ENCODE measurements around the gene LIPG. TPM values are rescaled to one million over a fixed set of nuclear protein-coding genes. Genes with fewer than 3 reads are reported as not detected.
"Not testable (repeated sequence)": the region's sequence is repeated elsewhere in the genome, so short reads cannot be mapped to it uniquely, and the experiment has no call there.

Gene LIPG
- total RNA-seq, 2 donors from 2014 or later, result 0.51 to 0.93 TPM

DNA sequence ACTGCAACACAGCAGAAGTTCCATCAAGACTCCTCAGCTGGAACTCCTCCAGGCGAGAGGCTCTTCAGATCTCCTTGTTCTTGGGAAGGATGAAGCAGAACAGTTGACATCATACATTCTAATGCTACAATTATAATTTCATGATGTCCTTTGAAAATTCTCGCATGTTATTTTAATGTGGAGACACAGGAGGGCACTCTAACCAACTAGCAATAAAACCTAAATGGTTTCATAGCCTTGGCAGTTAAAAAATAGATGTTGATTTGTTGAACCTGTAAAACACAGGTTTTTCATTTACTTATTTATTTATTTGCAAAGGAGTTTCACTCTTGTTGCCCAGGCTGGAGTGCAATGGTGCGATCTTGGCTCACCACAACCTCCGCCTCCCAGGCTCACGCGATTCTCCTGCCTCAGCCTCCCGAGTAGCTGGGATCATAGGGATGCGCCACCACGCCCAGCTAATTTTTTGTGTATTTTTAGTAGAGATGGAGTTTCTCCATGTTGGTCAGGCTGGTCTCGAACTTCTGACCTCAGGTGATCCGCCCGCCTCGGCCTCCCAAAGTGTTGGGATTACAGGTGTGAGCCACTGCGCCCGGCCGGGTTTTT, 2.4 kb upstream of the LIPG start:
- H3K9me3 ChIP-seq; H3K27ac ChIP-seq; H3K36me3 ChIP-seq; DNase-seq (ENCODE audit: low spot score); H3K4me3 ChIP-seq: not testable (repeated sequence)
- H3K4me1 ChIP-seq, result peaks cover 0 to 28% of the 10 kb centered on the region in 2 donors
- TF ChIP-seq, protein P1, sequence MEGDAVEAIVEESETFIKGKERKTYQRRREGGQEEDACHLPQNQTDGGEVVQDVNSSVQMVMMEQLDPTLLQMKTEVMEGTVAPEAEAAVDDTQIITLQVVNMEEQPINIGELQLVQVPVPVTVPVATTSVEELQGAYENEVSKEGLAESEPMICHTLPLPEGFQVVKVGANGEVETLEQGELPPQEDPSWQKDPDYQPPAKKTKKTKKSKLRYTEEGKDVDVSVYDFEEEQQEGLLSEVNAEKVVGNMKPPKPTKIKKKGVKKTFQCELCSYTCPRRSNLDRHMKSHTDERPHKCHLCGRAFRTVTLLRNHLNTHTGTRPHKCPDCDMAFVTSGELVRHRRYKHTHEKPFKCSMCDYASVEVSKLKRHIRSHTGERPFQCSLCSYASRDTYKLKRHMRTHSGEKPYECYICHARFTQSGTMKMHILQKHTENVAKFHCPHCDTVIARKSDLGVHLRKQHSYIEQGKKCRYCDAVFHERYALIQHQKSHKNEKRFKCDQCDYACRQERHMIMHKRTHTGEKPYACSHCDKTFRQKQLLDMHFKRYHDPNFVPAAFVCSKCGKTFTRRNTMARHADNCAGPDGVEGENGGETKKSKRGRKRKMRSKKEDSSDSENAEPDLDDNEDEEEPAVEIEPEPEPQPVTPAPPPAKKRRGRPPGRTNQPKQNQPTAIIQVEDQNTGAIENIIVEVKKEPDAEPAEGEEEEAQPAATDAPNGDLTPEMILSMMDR (IDR thresholded peaks at IDR 0.05), result peak in 1 of 2 donors; percentile 64
- peaks cover 13 to 29% of the 10 kb centered on the region in 2 donors for H3K27me3 ChIP-seq

DNA sequence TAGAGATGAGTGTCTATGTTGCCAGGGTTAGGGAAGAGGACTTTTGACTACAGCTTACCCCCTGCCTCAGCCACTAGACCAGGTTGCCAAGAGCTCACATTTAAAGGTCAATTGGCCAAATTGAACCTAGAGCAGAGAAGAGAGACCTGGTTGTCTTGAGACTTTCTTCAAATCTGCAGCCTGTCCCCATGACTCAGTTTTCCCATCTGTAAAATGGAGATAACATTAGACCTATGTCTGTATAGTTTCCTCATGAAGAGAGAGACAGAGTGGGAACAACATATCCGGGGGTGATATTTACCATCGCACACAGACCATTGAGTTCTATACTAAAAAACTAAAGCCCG, 1.6 kb upstream of the LIPG start:
- TF ChIP-seq, protein P1 (IDR thresholded peaks at IDR 0.05), result no peak
- H3K36me3 ChIP-seq, result no peaks in the 10 kb centered on the region
- H3K27ac ChIP-seq, result no peak overlapping the region
- no peak overlapping the region for H3K4me3 ChIP-seq
- peaks cover 0 to 28% of the 10 kb centered on the region in 2 donors for H3K4me1 ChIP-seq
- H3K9me3 ChIP-seq, result no peaks in the 10 kb centered on the region
- peaks cover 13 to 29% of the 10 kb centered on the region in 2 donors for H3K27me3 ChIP-seq
- DNase-seq (ENCODE audit: low spot score), result no peak

GRCh38 chr18:49560624-49561288, 1.1 kb upstream of the LIPG start:
- peaks cover 13 to 29% of the 10 kb centered on the region in 2 donors for H3K27me3 ChIP-seq
- H3K9me3 ChIP-seq, result no peaks in the 10 kb centered on the region
- peak overlapping the region in 1 of 2 donors; percentile 39 for H3K4me3 ChIP-seq
- no peak for DNase-seq (ENCODE audit: low spot score)
- H3K4me1 ChIP-seq, result peaks cover 0 to 28% of the 10 kb centered on the region in 2 donors
- H3K36me3 ChIP-seq, result no peaks in the 10 kb centered on the region
- TF ChIP-seq, protein P1 (IDR thresholded peaks at IDR 0.05), result no peak
- no peak overlapping the region for H3K27ac ChIP-seq

DNA sequence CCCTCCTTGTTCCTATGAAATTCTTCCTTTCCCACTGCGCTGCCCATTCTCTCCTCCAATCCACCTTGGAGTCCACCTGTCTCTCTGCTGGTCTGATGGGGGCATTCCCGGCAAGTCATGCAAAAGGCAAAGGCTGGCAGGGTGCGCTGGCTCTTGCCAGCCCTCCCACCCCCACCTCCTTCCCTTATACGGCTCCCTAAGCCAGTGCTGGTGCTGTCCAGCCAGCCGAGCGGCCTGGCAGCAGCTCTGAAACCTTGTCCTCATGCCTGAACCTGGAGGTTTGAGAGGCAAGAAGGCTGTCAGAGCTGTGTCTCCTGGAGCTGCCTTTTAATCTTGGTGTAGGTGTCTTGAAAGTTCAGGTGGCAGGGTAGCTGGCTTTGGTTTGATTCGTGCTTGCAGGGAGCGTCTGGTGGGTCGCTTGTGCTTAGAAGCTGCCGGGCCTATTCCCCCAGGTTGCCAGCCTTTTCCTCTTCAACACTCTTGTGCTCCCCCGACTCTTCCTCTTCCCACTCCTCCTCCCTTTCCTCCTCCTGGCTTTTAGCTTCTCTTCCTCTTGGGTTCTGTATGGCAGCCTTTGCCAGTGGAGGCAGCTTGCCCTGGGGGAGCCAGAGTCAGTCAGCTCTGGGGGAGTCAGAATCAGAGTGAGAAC, 748 bp downstream of the LIPG start:
- DNase-seq (ENCODE audit: low spot score), result no peak
- H3K4me1 ChIP-seq, result peaks cover 0 to 28% of the 10 kb centered on the region in 2 donors
- TF ChIP-seq, protein P1 (IDR thresholded peaks at IDR 0.05), result no peak
- no peak overlapping the region for H3K27ac ChIP-seq
- H3K36me3 ChIP-seq, result no peaks in the 10 kb centered on the region
- no peaks in the 10 kb centered on the region for H3K9me3 ChIP-seq
- H3K27me3 ChIP-seq, result peaks cover 13 to 29% of the 10 kb centered on the region in 2 donors
- peak overlapping the region in 1 of 2 donors; percentile 39 for H3K4me3 ChIP-seq

DNA sequence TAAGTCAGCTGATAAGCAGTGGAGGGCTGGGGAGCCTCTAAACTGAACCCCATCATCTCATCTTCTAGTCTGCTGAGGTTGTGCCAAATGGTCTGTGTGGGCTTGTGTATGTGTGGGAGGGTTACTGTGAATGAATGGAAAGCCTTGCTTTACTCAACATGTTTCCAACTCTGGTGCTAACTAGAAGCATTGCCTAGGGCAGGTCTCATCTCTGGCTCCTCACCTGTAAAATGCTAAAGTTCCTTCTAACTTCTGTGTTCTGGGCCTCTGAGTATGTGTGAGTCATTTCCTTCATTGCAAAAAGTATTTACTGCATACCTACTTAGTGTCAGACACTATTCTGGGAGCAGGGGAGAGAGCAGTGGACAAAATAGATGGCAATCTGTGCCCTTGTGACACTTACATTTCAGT, 1.3 kb downstream of the LIPG start:
- no peaks in the 10 kb centered on the region for H3K9me3 ChIP-seq
- no peaks in the 10 kb centered on the region for H3K36me3 ChIP-seq
- TF ChIP-seq, protein P1 (IDR thresholded peaks at IDR 0.05), result no peak
- H3K4me3 ChIP-seq, result no peak overlapping the region
- H3K27me3 ChIP-seq, result peaks cover 13 to 29% of the 10 kb centered on the region in 2 donors
- H3K4me1 ChIP-seq, result peaks cover 0 to 28% of the 10 kb centered on the region in 2 donors
- H3K27ac ChIP-seq, result no peak overlapping the region
- DNase-seq (ENCODE audit: low spot score), result no peak
